Endothelial cell of umbilical vein (primary cell): ENCODE results near the gene STIM1. TPM values are rescaled to one million over a fixed set of nuclear protein-coding genes. Genes with fewer than 3 reads are reported as not detected.

Experiments
- BruUV-seq: library from RNA; stranded (reverse); fragments of 400-500 nt; replicated peaks from 2 replicates; lab custom pipeline; 2021; lab: Mats Ljungman, UMichigan
- CTCF ChIA-PET: fragments of 300-600, 350-600 bp; sonication (Branson Sonifier 250); formaldehyde crosslinking; loops from one replicate; lab custom pipeline; 2021; ENCODE audit warnings: antibody characterized with exemption, inconsistent platforms; lab: Charles Lee
- POLR2A ChIA-PET: fragments of 300-600, 350-600 bp; sonication (Branson Sonifier 250); formaldehyde crosslinking; loops from one replicate; lab custom pipeline; 2021; ENCODE audit warnings: antibody characterized with exemption, inconsistent platforms; lab: Charles Lee
- DNase-seq: peaks from one replicate; pipeline ENCODE4 v3.0.0-alpha.2; 2011; ENCODE audit warnings: low read depth, low spot score
- FAIRE-seq: peaks from 2 replicates; lab custom pipeline; 2011; peaks lifted over from hg19 to GRCh38; lab: Jason Lieb, UNC
- H2AFZ ChIP-seq: 2 replicates; pipeline ENCODE4 v1.6.0; 2012; ENCODE audit warnings: low read depth, low read length, control low read depth, inconsistent platforms
- H3K27ac ChIP-seq: 2 replicates; pipeline ENCODE4 v1.5.1; 2011; ENCODE audit warnings: low read depth, mild to moderate bottlenecking, control low read depth, low read length, moderate library complexity; ENCODE audit not compliant: insufficient read depth
- H3K27me3 ChIP-seq, 2 experiments: 2 replicates each; pipeline versions ENCODE4 v1.6.0 to v1.6.1; 2011; ENCODE audit warnings: low read length in 2 of 2, mixed read lengths in 1 of 2; ENCODE audit not compliant: control insufficient read depth in 2 of 2, insufficient read depth in 2 of 2
- H3K36me3 ChIP-seq, 2 experiments: 2 replicates in 1 of 2; 3 replicates in 1 of 2; pipeline ENCODE4 v1.5.1; 2011; ENCODE audit warnings: low read length in 2 of 2, mild to moderate bottlenecking in 1 of 2, moderate library complexity in 1 of 2; ENCODE audit not compliant: control insufficient read depth in 2 of 2, insufficient read depth in 2 of 2; ENCODE audit errors: extremely low read depth in 1 of 2
- H3K4me1 ChIP-seq: 3 replicates; pipeline ENCODE4 v1.5.1; 2011; ENCODE audit warnings: mild to moderate bottlenecking, low read length; ENCODE audit not compliant: control insufficient read depth, insufficient read depth; ENCODE audit errors: extremely low read depth
- H3K4me2 ChIP-seq: 2 replicates; pipeline ENCODE4 v1.6.1; 2011; ENCODE audit warnings: low read length, control low read depth, mixed read lengths; ENCODE audit not compliant: insufficient read depth
- H3K4me3 ChIP-seq, 3 experiments: fragments of 200-600 bp in 1 of 3; sonication (generic), shearing (Covaris generic) in 1 of 3; replicated peaks in 1 of 3; 2 replicates each; pipeline ENCODE4 v1.5.1; 2011 to 2016; ENCODE audit warnings: control low read depth in 3 of 3, low read length in 3 of 3, mild to moderate bottlenecking in 2 of 3, inconsistent platforms in 1 of 3, low read depth in 1 of 3, moderate library complexity in 1 of 3; ENCODE audit not compliant: insufficient read depth in 1 of 3
- H3K79me2 ChIP-seq: 2 replicates; pipeline ENCODE4 v1.6.0; 2012; ENCODE audit warnings: low read length, inconsistent platforms; ENCODE audit not compliant: control insufficient read depth, insufficient read depth
- H3K9ac ChIP-seq: replicated peaks from 2 replicates; pipeline ENCODE3; 2011; ENCODE audit warnings: low read length, control low read depth; ENCODE audit not compliant: insufficient read depth; ENCODE audit errors: extremely low read depth
- H3K9me1 ChIP-seq: replicated peaks from 3 replicates; pipeline ENCODE4 v1.6.0; 2011; ENCODE audit warnings: mild to moderate bottlenecking, low read length; ENCODE audit not compliant: control insufficient read depth, insufficient read depth; ENCODE audit errors: extremely low read depth
- H3K9me3 ChIP-seq: replicated peaks from 2 replicates; pipeline ENCODE4 v1.5.1; 2012; ENCODE audit warnings: low read length, inconsistent platforms; ENCODE audit not compliant: control insufficient read depth, insufficient read depth
- H4K20me1 ChIP-seq: replicated peaks from 2 replicates; pipeline ENCODE3; 2011; ENCODE audit warnings: mild to moderate bottlenecking, low read length; ENCODE audit not compliant: control insufficient read depth, insufficient read depth; ENCODE audit errors: extremely low read depth
- CTCF ChIP-seq, 2 donors: IDR thresholded peaks; 1 replicate in 1 of 2; 2 replicates in 1 of 2; pipeline ENCODE4 v1.5.1; 2011; ENCODE audit warnings: low read length in 2 of 2, mild to moderate bottlenecking in 2 of 2, moderate library complexity in 2 of 2, control low read depth in 1 of 2, inconsistent platforms in 1 of 2, low read depth in 1 of 2; ENCODE audit not compliant: insufficient read depth in 1 of 2; ENCODE audit errors: extremely low read depth in 1 of 2
- EZH2 ChIP-seq: IDR thresholded peaks from 2 replicates; pipeline ENCODE4 v1.6.1; 2012; ENCODE audit warnings: borderline replicate concordance, low read depth, mild to moderate bottlenecking, moderate library complexity, low read length, inconsistent platforms; ENCODE audit not compliant: severe bottlenecking
- FOS ChIP-seq: IDR thresholded peaks from 2 replicates; pipeline ENCODE4 v1.6.1; 2011; ENCODE audit warnings: mild to moderate bottlenecking, low read length, moderate library complexity, borderline replicate concordance; ENCODE audit not compliant: insufficient read depth
- GATA2 ChIP-seq: IDR thresholded peaks from 2 replicates; pipeline ENCODE4 v1.7.0; 2011; ENCODE audit warnings: low read depth, mild to moderate bottlenecking, moderate library complexity, mixed read lengths, low read length; ENCODE audit not compliant: insufficient read length, insufficient read depth
- JUN ChIP-seq: IDR thresholded peaks from 2 replicates; pipeline ENCODE4 v1.6.1; 2011; ENCODE audit warnings: borderline replicate concordance, low read depth; ENCODE audit not compliant: insufficient read length, insufficient read depth
- MAX ChIP-seq: IDR thresholded peaks from 2 replicates; pipeline ENCODE4 v1.6.1; 2011; ENCODE audit not compliant: insufficient read depth, insufficient read length
- MYC ChIP-seq: IDR thresholded peaks from one replicate; pipeline ENCODE4 v1.6.1; 2011; ENCODE audit warnings: mild to moderate bottlenecking, low read depth, low read length
- POLR2A ChIP-seq: IDR thresholded peaks from 2 replicates; pipeline ENCODE4 v1.6.1; 2012; ENCODE audit warnings: low read depth, mild to moderate bottlenecking, control low read depth, low read length
- POLR2AphosphoS5 ChIP-seq: IDR thresholded peaks from 2 replicates; pipeline ENCODE4 v1.6.1; 2012; ENCODE audit warnings: low read depth, mild to moderate bottlenecking, control low read depth, low read length, moderate library complexity; ENCODE audit not compliant: insufficient read depth
- dilution Hi-C: fragments of 300-500 bp; cut with MboI; formaldehyde crosslinking; loops from one replicate; pipeline ENCODE4 v1.15.0; 2019; ENCODE audit warnings: low sequenced_read_pairs; ENCODE audit not compliant: extremely low pct_ligation_motif_present
- intact Hi-C: fragments of 100-400 bp; cut with micrococcal nuclease; formaldehyde crosslinking; loops from one replicate; pipeline ENCODE4 v1.10.0; 2022
- polyA plus RNA-seq, 4 experiments: library from polyadenylated mRNA; depleted of rRNA in 3 of 4; stranded (reverse) in 3 of 4; unstranded in 1 of 4; fragments of >200 nt; gene quantifications; 2 replicates each; pipeline versions ENCODE4 v1.2.1 to v1.2.3, GENCODE V29; 2011 to 2012; ENCODE audit warnings: missing spikeins in 1 of 4
- total RNA-seq: library from RNA; stranded (reverse); gene quantifications from 2 replicates; pipeline ENCODE4 v1.2.3, GENCODE V29; 2021

The STIM1 gene
- total and polyA plus RNA-seq, 2 donors (not counting 3 experiments of a cell fraction or from before 2014, with no cell fraction given): 32.7 to 33.4 TPM

DNA sequence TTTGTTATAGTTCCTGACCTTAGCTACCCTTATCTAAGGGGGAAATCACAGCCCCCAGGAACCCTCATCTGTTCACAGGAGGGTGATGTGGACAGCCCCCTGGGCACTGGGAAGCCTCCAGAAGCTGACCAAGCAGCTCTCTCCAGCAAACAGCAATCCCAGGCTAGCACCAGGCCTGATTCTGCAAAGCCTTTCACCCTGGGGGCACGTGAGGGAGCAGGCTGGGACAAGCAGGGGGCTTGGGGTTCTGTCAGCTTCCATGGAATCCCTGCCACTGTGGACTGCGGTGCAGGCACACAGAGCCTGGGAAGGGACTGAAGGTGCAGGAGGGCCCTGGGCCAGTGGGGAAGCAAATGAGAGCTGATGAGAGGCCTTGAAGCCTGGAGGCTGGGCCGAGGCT is 45.0 kb upstream of the STIM1 start:
- dilution Hi-C loops: no loop called here

More for the DNA sequence above, 45.0 kb upstream of the STIM1 start:
- CTCF ChIA-PET: interaction anchor here (1.0 to 4.4 kb wide), 4 partner anchors 13 to 262 kb away, joined by 3 to 28 read pairs (median 4); no protein-coding TSS in a partner anchor
- Histone ChIP-seq H3K9ac (no peak overlapping the region), H3K27ac (no peak overlapping the region), H3K36me3 (no peaks in the 10 kb centered on the region), H3K4me2 (no peak overlapping the region), H3K4me3 (no peak overlapping the region), H3K9me1 (no peaks in the 10 kb centered on the region), H3K27me3 (no peaks in the 10 kb centered on the region), H3K9me3 (no peaks in the 10 kb centered on the region), H3K79me2 (no peaks in the 10 kb centered on the region), H4K20me1 (no peaks in the 10 kb centered on the region), H2AFZ (no peak overlapping the region), H3K4me1 (peaks cover 7% of the 10 kb centered on the region)
- FAIRE-seq: no peak
- TF ChIP-seq EZH2 (no peak), MYC (no peak), CTCF (IDR thresholded peaks at IDR 0.05; ENCODE audit: extremely low read depth in 1 of 2, insufficient read depth in 1 of 2, low read depth in 1 of 2, low read length in 2 of 2) (no peak), FOS (no peak), POLR2AphosphoS5 (no peak), JUN (no peak), GATA2 (no peak), POLR2A (no peak), MAX (no peak)
- DNase-seq: no peak
- POLR2A ChIA-PET: no interaction called here
- intact Hi-C loops: no loop called here
- BruUV-seq: no TSS peak
